GM18951 (cell line): ENCODE data around the gene HAND2.

Experiments used
- POLR2A ChIP-seq: IDR thresholded peaks from 4 replicates; pipeline ENCODE4 v1.6.1; 2011; ENCODE audit warnings: mild to moderate bottlenecking; ENCODE audit not compliant: insufficient read length, insufficient read depth; ENCODE audit errors: extremely low read depth
- in situ Hi-C: fragments of 300-500 bp; cut with MboI; formaldehyde crosslinking; loops from one replicate; pipeline ENCODE4 v1.12.0; 2022; ENCODE audit warnings: low sequenced_read_pairs, mixed read lengths, inconsistent platforms; ENCODE audit not compliant: unreplicated experiment

HAND2 gene

GRCh38 chr4:173546776-173547175, 16.7 kb upstream of the HAND2 start:
- in situ Hi-C loops: no loop called here
- TF ChIP-seq POLR2A: no peak

- no peak for TF ChIP-seq POLR2A
- in situ Hi-C loops: no loop called here
Measured at GRCh38 chr4:173545440-173545839, 15.4 kb upstream of the HAND2 start.

GRCh38 chr4:173543266-173543665, 13.2 kb upstream of the HAND2 start:
- in situ Hi-C loops: no loop called here

GRCh38 chr4:173539986-173540385, 10.0 kb upstream of the HAND2 start:
- TF ChIP-seq POLR2A: no peak
- in situ Hi-C loops: no loop called here

More at GRCh38 chr4:173543266-173543665, 13.2 kb upstream of the HAND2 start:
- no peak for TF ChIP-seq POLR2A

GRCh38 chr4:173538909-173539445, 8.9 kb upstream of the HAND2 start:
- in situ Hi-C loops: no loop called here
- no peak for TF ChIP-seq POLR2A

GRCh38 chr4:173538148-173538908, 8.3 kb upstream of the HAND2 start:
- in situ Hi-C loops: no loop called here
- TF ChIP-seq POLR2A: no peak

- no peak for TF ChIP-seq POLR2A
Measured at GRCh38 chr4:173537613-173538147, 7.7 kb upstream of the HAND2 start.

GRCh38 chr4:173536808-173537429, 6.9 kb upstream of the HAND2 start:
- no peak for TF ChIP-seq POLR2A
- in situ Hi-C loops: no loop called here

More at GRCh38 chr4:173537613-173538147, 7.7 kb upstream of the HAND2 start:
- in situ Hi-C loops: no loop called here

- TF ChIP-seq POLR2A: no peak
Measured at GRCh38 chr4:173535957-173536356, 5.9 kb upstream of the HAND2 start.

GRCh38 chr4:173535165-173535902, 5.3 kb upstream of the HAND2 start:
- TF ChIP-seq POLR2A: no peak
- in situ Hi-C loops: no loop called here

More at GRCh38 chr4:173535957-173536356, 5.9 kb upstream of the HAND2 start:
- in situ Hi-C loops: no loop called here

- no peak for TF ChIP-seq POLR2A
- in situ Hi-C loops: no loop called here
Measured at GRCh38 chr4:173534434-173534833, 4.4 kb upstream of the HAND2 start.

GRCh38 chr4:173532725-173533511, 2.9 kb upstream of the HAND2 start:
- in situ Hi-C loops: no loop called here
- no peak for TF ChIP-seq POLR2A
